ENCODE data around the gene ZNF804A.

Gene ZNF804A

DNA sequence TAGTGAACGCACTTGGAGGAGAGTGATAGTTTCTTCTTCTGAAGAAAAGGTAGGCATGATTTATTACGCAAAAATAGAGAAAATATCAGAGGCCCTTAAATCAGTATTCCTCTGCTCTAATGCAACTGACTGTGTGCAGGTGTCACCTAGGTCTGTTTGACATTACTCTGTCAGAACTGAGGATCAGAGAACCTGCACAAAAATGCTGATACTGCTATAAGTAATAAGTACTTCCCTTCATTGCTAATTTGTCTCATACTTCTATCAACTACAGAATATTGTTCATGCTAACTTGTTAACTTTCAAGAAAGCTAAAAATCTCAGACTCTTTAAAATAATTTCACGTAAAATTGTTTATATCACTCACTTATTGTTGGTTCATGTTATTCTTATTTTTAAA is 358.5 kb downstream of the ZNF804A start:
- no peak for DNase-seq

DNA sequence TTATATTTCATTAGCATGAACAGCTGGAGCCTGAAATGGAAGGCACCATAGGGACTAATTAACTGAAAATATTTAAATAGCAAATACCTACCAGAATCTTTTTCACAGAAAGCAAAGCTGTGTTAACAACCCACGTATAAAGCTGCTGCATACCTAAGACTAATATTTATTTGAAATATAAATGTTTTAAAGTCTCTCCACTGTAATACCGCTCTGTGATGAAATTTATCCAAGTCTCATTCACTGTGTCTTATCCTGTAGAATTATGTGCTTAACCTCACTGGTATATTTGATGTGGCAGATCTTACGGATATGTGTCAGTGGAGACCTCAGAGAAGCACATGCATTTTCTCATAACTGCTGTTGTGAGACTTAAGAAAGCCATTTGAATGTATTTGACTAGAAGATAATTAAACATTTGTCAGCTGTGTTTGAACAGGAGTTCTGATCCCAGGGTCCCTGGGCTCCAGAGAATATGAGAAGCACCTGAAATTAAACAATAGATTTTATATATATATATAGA is 373.3 kb downstream of the ZNF804A start:
- DNase-seq = no peak

Data from stimulated activated CD4-positive, alpha-beta T cell treated with anti-CD3 and anti-CD28 coated beads, Interleukin-4, amount 100 ng/mL, for 1 hour (primary cell).